Non-pigmented ciliary epithelial cell (primary cell): Measurements from ENCODE around the gene EGR2.

Experiments
- DNase-seq: peaks from one replicate; pipeline ENCODE4 v3.0.0-alpha.2; 2010; ENCODE audit warnings: low read depth

The EGR2 gene

DNA sequence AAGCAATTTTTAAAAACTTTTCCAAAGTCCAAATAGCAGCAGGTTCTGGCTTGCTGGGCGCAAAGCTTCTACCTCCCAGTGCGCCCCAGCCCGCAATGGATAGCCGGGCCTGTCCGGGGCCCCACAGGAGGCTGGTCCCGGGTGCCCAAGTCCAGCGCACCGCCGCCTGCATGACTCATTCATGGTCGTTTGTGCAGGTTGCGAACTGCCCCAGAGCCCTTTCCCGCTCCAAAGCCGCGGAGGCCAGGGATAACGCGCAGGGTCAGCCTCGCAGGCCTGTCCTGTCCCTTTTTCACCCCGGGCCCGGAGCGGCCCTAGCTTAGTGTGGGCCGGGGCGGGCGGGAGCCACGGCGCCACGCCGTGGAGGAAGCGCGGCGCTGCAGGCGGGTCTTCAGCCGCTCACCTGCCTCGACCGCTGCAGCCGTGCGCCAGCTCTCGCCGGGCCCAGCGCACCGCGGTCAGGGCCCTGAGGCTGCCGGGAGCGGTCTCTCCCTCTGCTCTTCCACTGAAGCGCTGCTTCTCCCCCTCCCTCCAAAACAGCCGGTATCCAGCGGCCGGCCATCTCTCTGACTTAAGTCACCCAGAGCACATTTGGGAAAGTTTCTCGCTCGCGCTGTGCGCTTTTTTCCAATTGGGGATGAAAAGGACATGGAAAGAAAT lies 1.7 kb upstream of the EGR2 start:
- DNase-seq = no peak

- DNase-seq = no peak
These were observed 1.1 kb upstream of the EGR2 start for GRCh38 chr10:62817121-62817765.

- no peak for DNase-seq
These were observed 163 bp downstream of the EGR2 start for GRCh38 chr10:62816076-62816330.

DNA sequence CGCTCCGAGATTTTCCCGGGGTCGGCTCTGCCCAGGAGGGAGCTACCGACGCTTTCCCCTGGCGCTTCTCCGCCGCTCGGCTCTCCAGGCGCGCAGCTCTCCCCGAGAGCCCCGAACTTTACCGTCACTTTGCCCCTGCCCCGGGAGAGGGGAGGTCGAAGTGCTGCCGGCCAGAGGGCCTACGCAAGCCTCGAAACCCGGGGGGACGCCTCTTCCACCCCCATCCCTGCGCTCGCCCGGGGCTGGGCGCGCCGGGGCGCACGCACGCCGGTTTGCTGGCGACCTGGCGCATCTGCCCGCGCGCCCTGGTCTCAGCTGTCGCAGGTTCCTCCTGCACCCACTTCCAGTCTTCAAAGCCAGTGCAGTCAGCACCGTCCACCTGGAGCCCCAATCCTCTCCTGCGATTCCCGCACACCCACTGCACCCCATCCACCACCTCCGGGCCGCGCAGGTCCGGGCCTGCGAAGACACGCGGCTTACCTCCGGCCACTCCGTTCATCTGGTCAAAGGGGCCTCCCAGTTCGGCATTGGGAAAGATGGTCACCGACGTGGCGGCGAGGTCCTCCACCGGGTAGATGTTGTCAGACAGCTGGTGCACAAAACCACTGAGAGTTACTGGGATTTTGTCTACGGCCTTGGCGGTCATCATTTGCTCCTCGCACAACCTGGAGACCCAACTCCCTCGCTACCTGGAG lies 638 bp downstream of the EGR2 start:
- no peak for DNase-seq

DNA sequence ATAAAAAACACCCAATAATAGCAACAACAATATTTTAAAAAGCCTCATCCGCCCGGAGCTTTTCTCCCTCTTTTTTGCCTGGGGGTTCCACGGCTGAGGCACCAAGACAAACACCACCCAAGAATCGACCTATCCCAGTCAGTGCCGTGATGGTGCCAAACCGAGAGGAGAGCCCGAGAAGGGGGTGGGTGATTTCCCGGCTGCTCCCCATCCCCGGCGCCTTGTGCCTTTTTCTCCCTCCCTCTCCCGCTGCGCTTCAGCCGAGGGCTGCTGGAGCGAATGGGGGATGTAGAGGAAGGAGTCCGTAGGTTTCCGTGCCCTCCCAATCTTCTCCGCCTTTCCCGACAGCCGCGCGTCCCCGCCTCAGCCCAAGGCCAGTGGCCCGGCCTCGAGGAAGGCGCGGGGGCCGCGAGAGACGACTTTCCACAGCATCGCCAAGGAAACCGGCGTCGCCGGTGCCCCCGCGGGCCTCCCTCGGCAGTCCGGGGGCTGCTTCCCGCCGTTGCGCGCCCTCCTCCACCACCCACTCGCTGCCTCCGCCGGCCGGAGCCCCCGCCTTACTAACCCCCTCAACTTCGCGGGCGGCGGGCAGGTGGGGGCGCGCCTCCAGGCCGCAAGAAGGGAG lies 1.3 kb downstream of the EGR2 start:
- DNase-seq = no peak

- DNase-seq = no peak
These were observed 2.2 kb downstream of the EGR2 start for GRCh38 chr10:62813981-62814380.

GRCh38 chr10:62813453-62813852 lies 2.7 kb downstream of the EGR2 start:
- DNase-seq = no peak

- DNase-seq = no peak
These were observed 3.3 kb downstream of the EGR2 start for GRCh38 chr10:62812672-62813439.

DNA sequence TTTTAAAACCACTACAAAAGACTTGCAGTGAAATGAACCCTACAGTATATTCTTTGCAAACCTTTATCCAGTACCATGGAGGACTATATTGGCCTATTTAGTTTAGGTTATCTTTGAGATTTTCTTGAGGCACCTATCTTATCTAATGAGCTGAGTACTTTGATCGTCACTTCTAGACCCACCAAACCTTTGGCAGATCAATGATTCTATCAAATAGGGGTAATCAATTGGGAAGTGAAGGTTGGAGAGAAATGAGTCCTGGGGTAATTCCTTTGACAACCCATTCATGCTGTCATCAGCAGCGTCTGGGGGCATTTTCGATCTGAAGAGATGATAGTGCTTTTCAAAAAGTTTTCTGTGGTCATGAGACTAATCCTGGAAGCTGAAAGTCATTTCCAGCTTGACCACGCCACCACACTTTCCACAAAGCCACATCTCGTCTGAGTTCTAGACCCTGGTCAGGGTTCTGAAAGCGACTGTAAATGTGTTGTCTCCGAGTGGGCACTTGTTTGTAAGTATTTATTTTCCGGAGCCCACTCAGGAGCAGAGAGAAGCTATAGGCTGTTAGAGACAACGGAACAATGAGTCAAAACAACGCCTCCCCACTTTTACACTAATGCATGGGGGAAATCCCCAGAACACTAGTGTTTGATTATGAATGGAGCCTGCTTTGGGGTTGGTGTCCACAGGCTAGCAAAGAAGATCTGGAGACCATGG lies 4.8 kb downstream of the EGR2 start:
- DNase-seq = no peak

DNA sequence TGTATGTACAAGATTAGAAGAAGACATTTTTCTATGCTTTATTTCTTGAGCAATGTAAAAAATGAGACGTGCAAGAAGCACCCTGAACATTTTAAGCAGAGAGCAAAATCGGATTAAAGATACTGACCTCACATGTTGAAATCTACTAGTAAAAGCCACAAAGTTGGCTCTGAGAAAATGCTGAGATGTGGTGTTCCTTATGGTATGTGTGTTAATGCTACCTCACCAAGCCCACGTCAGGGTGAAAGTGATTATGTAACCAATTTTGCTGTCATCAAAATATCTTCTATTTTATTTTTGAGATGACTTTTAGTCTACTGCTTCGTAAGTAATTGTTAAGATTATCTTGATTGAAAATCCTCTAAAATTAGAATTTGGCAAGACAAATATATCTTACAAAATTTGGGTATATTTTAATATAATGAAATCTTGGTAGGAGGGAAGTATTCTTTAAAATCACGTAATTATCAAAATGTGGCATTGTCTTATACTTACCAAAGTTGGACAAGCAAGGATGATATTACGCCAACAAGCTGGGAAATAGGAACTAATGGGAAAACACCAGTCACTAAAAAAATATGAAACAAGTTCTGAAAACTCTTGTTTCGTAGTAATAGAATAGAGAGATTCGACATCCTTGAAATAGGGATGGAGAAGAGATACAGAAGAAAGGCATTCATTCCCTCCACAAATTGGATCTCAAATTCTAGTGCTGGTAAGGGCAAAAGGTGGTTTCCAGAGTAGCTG lies 5.8 kb downstream of the EGR2 start:
- DNase-seq = no peak

DNA sequence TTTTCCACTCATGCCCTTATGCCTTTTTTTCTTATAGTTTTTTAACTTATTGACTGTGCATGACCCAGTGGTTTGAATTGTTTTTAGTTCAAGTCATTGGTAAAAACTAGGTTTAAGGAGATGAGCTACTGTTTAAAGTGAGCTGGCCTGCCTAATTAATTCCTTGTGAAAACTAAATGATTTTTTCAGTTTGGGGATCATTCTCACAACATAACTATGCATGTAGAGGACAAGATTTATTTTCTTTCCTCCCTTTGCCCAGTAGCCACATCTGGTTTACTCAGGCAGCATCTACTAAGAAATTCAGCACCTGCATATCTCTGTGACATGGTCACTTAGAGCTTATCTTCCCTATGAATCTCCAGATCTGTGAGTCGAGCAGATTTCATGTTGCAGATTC lies 9.9 kb downstream of the EGR2 start:
- DNase-seq = no peak

DNA sequence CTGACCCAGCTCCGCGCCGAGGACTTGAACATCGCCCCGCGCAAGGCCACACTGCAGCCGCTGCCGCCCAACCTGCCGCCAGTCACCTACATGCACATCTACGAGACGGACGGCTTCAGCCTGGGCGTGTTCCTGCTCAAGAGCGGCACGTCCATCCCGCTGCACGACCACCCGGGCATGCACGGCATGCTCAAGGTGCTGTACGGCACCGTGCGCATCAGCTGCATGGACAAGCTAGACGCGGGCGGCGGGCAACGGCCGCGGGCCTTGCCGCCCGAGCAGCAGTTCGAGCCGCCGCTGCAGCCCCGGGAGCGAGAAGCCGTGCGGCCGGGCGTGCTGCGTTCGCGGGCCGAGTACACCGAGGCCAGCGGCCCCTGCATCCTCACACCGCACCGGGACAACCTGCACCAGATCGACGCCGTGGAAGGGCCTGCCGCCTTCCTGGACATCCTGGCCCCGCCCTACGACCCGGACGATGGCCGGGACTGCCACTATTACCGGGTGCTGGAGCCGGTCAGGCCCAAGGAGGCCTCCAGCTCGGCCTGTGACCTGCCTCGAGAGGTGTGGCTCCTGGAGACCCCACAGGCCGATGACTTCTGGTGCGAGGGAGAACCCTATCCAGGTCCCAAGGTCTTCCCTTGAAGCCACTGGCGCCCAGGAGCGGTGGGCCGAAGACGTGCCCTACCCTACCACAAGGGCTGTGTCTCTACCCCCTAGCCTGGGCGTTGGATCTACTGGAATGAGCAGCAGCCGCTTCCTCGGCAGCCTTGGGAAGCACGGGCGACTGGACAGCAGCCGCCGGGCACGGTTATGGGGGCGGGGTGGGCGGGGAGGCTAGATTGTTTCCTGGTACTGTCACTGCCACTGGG lies 10.7 kb downstream of the EGR2 start:
- DNase-seq = no peak

DNA sequence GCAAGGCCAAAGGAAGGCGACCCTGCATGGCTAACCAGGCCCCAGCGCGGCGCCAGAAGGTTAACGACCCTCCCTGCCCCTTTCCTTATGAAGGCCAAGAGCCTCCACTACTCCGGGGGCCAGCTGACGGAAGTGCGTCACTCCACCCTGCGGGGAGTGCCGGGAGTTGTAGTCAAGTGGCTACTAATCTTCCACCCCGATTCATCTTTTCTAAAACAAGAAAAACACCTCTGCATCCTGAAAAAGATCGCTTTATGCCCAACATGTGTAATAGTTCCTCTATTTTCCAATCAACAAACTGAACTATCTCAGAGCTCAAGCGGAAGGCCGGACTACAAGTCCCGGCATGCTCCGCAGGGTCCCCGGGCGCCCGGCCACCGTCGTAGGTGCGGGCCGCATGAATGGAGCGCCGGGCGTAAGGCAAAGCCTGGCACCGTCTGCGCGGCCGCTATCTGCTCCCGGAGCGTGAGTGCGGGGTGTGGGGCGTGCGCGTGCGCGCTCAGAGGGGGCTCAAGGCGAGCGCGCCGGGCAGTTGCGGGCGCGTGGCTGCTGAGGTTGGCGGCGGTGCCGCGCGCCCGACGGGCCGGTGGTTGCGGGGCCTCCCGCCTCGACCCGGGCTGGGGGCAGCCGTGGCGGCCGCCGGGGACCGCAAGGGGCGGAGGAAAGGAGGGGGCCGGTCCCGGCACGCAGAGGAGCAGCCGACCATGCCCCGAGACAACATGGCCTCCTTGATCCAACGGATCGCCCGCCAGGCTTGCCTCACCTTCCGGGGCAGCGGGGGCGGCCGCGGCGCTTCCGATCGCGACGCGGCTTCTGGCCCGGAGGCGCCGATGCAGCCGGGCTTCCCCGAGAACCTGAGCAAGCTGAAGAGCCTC lies 11.6 kb downstream of the EGR2 start, which contains the start of gene ADO:
TSS of gene ADO (plus strand) at position 365 of the 875 bp plus-strand sequence. CDS start at position 705, 340 bp downstream.
- no peak for DNase-seq

DNA sequence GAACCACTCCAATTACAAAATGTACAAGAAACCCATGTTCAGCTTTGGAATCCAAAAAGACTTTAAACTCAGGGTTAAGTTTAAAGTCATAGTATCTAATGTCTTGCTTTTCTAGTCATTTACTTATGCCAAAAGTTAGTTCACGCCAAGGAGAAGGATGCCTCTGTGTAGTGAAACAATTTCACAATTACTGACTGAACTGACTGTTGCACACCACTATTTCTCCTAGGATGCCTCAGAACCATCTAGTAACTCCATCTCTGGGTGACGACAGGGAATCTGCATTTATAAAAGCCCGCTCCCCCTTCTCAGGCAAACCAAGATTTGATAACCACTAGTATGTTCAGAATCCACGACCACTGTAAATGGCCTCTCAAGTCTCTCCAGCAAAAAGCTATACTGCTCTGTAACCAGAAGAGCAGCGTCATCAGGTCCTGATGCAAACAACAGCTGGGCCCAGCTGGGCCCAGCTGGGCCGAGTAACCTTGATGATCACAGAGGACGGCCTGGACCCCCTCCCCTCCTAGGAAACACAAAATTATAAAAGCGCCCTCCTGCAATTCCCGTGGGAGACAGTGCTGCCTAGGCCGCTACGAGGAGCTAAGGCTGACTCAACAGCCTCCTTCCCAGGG lies 12.3 kb downstream of the EGR2 start:
- DNase-seq = no peak

GRCh38 chr10:62801871-62802270 lies 14.3 kb downstream of the EGR2 start:
- no peak for DNase-seq

- no peak for DNase-seq
These were observed 19.3 kb downstream of the EGR2 start for GRCh38 chr10:62796896-62797295.

DNA sequence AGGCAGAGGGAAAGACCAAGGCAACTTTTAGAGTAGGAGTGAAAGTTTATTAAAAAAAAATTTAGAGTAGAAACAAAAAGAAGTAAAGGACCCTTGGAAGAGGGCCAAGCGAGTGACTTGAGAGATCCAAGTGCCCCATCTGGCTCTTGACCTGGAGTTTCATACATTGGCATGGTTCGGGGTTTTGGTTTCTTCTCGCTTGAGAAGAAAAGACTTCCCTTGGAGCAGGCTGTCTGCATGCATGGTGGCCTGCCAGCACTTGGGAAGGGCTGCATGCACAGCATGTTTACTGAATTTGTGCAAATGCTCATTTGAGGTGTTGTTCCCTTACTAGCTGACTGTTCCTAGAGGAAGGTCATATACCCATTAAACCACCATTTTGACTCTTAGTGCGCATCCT lies 20.4 kb downstream of the EGR2 start:
- DNase-seq = no peak

GRCh38 chr10:62795100-62795499 lies 21.1 kb downstream of the EGR2 start:
- no peak for DNase-seq

GRCh38 chr10:62794306-62794705 lies 21.9 kb downstream of the EGR2 start:
- DNase-seq = no peak
